GM03348 (cell line): Measurements from ENCODE around the gene CPB1.

Source experiments
- DNase-seq: peaks from one replicate; pipeline ENCODE4 v3.0.0; 2012; ENCODE audit warnings: low spot score

CPB1 gene

GRCh38 chr3:148833223-148833622 lies 5.6 kb downstream of the CPB1 start:
- no peak for DNase-seq

DNA sequence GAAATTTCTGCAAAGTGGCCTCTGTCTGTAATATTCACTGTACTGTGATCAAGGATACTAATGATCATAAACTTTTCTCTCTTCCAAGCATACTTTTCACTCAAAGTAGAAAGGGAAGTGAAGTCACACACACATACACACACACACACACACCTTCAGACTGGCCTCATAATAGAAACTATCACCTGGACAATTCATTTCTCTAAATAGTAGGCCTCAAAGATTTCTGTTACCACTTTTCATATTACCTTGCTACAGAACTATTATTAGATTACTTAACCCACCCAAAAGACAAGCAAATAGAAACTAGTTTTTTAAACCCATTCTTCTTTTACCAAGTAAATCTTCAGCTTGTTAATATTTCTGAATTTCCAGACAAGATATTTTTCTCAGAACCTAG lies 12.2 kb downstream of the CPB1 start:
- no peak for DNase-seq

DNA sequence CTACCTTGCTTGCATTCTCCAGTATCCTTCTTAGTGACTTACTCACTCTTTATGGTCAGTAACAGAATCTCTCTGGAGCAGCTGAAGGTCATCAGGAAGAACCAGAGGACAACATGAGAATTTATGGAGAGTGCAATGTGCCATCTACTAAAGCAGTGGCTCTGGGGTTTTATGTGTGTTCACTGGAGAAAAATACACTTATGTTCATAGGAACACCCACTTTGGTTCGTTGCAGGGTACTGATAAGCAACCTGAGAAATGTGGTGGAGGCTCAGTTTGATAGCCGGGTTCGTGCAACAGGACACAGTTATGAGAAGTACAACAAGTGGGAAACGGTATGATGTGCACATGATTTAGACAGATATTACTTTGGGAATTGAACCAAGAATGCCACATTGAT lies 12.8 kb downstream of the CPB1 start:
- no peak for DNase-seq

DNA sequence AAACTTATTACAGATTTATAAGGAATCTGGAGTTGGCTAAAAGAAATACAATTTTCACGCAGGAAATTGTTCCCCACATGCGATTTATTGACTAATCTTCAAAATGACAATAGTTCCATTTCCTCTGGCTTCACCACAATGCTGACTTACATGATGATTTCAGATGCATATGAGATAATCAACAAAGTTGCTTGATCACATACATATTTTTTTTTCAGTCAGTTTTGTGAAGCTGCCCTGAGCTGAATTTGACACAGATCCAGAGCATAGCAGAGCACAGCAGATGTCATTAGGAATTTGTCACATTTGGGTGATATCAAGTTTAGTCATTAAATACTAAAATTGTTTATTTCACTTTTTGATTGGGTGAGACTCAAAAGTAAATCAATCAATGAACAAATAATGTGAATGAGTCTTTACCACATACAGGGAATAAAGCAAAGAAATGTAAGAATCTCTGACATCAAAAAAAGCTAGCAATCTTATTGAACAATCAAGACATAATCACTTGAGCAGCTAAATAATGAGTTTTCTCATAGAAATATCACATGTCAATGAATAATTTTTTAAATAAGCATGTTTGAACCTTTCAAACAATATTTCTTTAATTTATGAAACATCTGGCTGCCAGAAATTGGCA lies 18.3 kb downstream of the CPB1 start:
- DNase-seq = no peak

DNA sequence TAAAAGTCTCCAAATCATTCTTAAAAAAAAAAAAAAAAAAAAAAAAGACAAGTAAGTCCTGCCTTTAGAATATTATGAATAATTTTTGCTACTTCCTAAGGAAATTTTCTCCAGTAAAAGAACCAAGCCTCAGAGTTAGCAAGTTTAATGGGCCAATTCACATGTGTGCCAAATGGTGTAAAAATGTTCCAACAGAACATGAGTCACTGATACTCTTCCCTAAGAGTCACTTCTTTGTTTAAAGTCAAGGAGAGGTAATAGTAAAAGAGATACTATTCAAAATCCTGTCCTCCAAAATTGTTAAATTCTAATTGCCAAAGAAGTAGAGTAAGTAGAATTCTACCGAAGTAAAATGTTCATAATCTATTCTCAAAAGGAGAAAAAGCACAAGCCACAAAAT lies 19.7 kb downstream of the CPB1 start:
- DNase-seq = peak; percentile 29

- DNase-seq = no peak
These were observed 20.8 kb downstream of the CPB1 start for GRCh38 chr3:148848410-148848809.

- DNase-seq = no peak
These were observed 24.8 kb downstream of the CPB1 start for GRCh38 chr3:148852271-148852992.

DNA sequence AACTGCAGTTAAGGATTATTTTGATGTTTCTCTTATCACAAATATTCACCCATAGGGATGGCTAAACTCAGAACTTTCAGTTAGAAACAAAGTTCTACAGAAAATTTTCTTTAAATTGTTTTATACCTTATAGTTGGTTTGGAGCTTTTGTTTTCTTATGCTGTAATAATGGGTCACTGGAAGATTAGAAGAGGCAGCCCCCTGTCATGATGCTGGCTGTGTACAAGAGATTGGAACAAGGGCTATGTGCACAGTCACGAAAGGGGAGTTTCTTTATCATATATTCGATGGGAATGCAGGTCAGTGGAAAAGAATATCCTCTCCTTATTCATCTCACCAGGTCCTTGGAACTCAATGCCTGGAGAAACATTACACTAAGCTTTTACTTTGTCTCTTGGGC lies 25.5 kb downstream of the CPB1 start:
- no peak for DNase-seq

DNA sequence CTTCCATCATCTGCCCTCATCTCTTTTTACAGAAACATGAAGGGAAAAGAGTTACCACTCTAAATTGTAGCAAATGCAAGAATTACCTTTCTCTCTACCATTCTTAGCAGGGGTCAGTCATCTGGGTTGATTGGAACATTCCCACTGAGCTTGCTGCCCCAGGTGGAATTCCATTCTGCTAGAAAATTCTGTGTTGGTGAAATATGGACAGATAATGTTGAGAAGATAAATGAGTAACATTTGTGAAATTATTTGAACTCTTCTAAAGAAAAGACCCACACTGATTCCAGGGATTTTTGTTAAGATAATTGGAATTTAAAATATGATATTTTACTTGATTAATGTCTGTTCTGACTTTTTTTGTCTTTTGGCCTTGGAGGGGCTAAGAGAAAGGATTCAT lies 26.4 kb downstream of the CPB1 start:
- DNase-seq = no peak

GRCh38 chr3:148856384-148856783 lies 28.8 kb downstream of the CPB1 start:
- DNase-seq = no peak

DNA sequence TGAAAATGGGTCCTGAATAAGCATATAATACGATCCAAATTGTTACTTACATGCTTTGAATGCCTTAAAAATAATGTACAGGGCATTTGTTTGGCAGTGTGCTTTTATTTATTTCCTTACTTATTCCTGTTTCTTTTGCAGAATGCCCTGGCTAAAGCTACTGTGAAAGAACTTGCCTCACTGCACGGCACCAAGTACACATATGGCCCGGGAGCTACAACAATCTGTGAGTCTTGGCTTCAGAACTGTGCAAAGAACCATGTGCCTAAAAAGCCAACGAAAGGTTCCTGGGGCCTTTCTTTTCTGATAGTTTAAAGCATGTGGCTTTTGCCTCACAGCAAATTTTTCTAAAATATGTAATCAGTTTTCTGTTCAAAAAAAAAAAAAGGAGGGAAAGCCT lies 29.7 kb downstream of the CPB1 start:
- no peak for DNase-seq

DNA sequence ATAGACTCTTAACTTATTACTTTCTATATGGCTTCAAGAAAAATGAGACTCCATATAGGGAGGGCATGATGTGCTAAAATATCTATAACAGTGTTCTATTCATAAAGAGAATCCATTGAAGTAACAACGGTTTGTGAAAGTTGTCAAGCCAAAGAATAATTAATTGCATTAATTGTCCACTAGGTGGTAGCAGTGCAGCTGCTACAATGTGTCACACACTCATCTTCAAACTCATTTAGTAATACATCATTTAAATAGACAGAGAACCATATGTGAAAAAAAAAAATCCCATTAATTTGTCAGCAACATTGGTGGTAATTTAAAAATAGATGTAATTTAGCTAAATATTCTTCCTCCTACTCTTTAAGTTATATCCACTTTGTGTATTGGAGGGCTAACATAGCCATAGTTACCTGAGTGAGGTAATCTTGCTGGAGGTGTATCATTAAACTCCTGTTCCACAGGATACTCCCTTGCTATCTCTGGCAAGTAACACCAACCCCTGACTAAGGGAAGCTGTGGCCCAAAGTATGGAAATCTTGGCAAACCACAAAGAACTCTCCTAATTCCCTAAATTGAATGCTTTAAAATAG lies 33.8 kb downstream of the CPB1 start:
- DNase-seq = peak; percentile 65

- no peak for DNase-seq
These were observed 35.7 kb downstream of the CPB1 start for GRCh38 chr3:148863297-148863696.

GRCh38 chr3:148863814-148864213 lies 36.2 kb downstream of the CPB1 start:
- DNase-seq = no peak

- no peak for DNase-seq
These were observed 37.4 kb downstream of the CPB1 start, which contains the start of gene CPA3 for GRCh38 chr3:148865049-148865448. CPA3 (plus strand) TSS chr3:148865296; CDS start chr3:148865308, 12 bp downstream.

GRCh38 chr3:148866261-148866660 lies 38.6 kb downstream of the CPB1 start:
- peak; percentile 20 for DNase-seq

GRCh38 chr3:148873270-148873927 lies 45.8 kb downstream of the CPB1 start:
- DNase-seq = no peak

- no peak for DNase-seq
These were observed 46.4 kb downstream of the CPB1 start for GRCh38 chr3:148873977-148874376.

- no peak for DNase-seq
These were observed 50.5 kb downstream of the CPB1 start for GRCh38 chr3:148878095-148878494.

DNA sequence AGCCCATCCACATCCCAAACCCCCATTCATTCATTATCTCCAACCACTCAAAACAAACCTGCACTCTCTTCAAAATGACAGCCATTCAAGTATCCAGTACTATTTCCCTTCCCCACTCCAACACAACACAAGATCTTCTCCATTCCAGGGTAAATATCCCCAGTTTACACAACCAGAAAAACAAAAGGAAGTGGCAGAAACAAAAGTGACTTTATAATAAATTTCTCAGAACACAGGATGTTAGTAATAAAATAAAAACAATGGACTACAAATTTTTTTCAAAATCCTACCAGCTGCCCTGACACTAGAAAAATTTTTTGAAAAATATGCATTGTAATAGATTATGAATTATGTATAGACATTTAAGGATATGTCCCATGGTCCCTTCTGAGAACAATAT lies 51.6 kb downstream of the CPB1 start:
- no peak for DNase-seq

GRCh38 chr3:148880681-148881080 lies 53.1 kb downstream of the CPB1 start:
- DNase-seq = no peak

GRCh38 chr3:148881286-148881685 lies 53.7 kb downstream of the CPB1 start:
- peak; percentile 40 for DNase-seq

DNA sequence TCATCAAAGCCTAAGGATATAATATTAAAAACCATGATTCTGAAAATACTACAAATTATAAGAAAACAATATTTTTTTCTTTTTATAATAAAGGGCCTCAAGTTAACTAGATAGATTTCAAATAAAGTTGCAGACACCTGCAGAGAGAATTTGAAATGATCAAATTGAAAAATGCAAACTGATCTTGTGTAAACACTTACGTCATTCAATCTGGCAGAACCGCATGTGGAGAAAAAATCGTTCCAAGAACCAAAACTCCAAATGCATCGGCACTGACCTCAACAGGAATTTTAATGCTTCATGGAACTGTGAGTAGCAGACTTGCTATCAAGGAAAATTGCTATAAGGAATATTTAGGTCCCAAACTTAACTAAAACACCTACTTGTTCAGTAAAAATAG lies 54.7 kb downstream of the CPB1 start:
- DNase-seq = peak; percentile 17
